ENCODE results near the gene MYH8. TPM values are rescaled to one million over a fixed set of nuclear protein-coding genes. Genes with fewer than 3 reads are reported as not detected.

Gene MYH8
- total and polyA plus RNA-seq, 2 of the 4 experiments (the other 2 are of a cell fraction) = not detected

- no peaks in the 10 kb centered on the region for H3K9me3 ChIP-seq (ENCODE audit: control insufficient read depth, insufficient read depth, low read length)
- no peaks in the 10 kb centered on the region for H3K79me1 ChIP-seq (ENCODE audit: low read depth in 1 of 2, low read length in 2 of 2)
- no peak overlapping the region for H4K5ac ChIP-seq (ENCODE audit: low read depth, low read length)
- in situ Hi-C loops (cut with MboI; ENCODE audit: low sequenced_read_pairs) = no loop called here
- no peak overlapping the region for H3K18ac ChIP-seq (ENCODE audit: low read depth, low read length)
- no peak for TF ChIP-seq CEBPB (IDR thresholded peaks at IDR 0.05; ENCODE audit: low read depth, low read length)
- TF ChIP-seq USF2 (IDR thresholded peaks at IDR 0.05; ENCODE audit: low read depth, low read length) = no peak
- TF ChIP-seq CHD1 (IDR thresholded peaks at IDR 0.05; ENCODE audit: low read depth, low read length) = no peak
- TF ChIP-seq SMC3 (IDR thresholded peaks at IDR 0.05; ENCODE audit: low read depth, low read length) = no peak
- ATAC-seq (ENCODE audit: low read depth) (no peak), DNase-seq (no peak)
- dilution Hi-C loops (cut with HindIII; ENCODE audit: low sequenced_read_pairs, unreplicated experiment) = no loop called here
- no peak overlapping the region for H2BK5ac ChIP-seq (ENCODE audit: low read depth, low read length, poor library complexity, severe bottlenecking)
- no peak overlapping the region for H2AK5ac ChIP-seq (ENCODE audit: low read depth, low read length)
- H4K91ac ChIP-seq (ENCODE audit: insufficient read depth, low read depth, low read length) = no peak overlapping the region
- no peak overlapping the region for H3K56ac ChIP-seq (ENCODE audit: extremely low read depth, insufficient read depth, low read length)
- 40% methylated on average over 2 of the region's 7 CpGs; no CpG with 5 or more reads in 1 of the 2 experiments for WGBS, 2 experiments (ENCODE audit: extremely low coverage in 2 of 2, insufficient read length in 1 of 2)
- H3K27me3 ChIP-seq (ENCODE audit: control insufficient read depth, insufficient read depth, low read length) = no peaks in the 10 kb centered on the region
- no peak overlapping the region for H2AK9ac ChIP-seq (replicated peaks; ENCODE audit: low read depth, low read length, poor library complexity)
- POLR2A ChIA-PET (ENCODE audit: unreplicated experiment) = no interaction called here
- no peak overlapping the region for H3K4me2 ChIP-seq (ENCODE audit: low read depth, low read length)
- H2BK15ac ChIP-seq (ENCODE audit: low read depth, low read length) = no peak overlapping the region
- H3K4ac ChIP-seq (ENCODE audit: low read depth, low read length) = no peak overlapping the region
- H3K4me3 ChIP-seq (ENCODE audit: insufficient read depth, low read depth, low read length) = no peak overlapping the region
- H3K4me1 ChIP-seq (ENCODE audit: control insufficient read depth, insufficient read depth, low read length) = no peaks in the 10 kb centered on the region
- no peak overlapping the region for H2BK20ac ChIP-seq (ENCODE audit: low read depth, low read length)
- H3K9me1 ChIP-seq (ENCODE audit: insufficient read depth, low read length) = no peaks in the 10 kb centered on the region
- H2AFZ ChIP-seq (replicated peaks; ENCODE audit: low read length, poor library complexity) = no peak overlapping the region
- H3K14ac ChIP-seq (replicated peaks; ENCODE audit: low read depth, low read length) = no peak overlapping the region
- no peaks in the 10 kb centered on the region for H4K20me1 ChIP-seq (ENCODE audit: insufficient read depth, low read length)
- no peak overlapping the region for H3K23ac ChIP-seq (ENCODE audit: low read depth, low read length)
- BruUV-seq (replicated peaks) = no TSS peak
- intact Hi-C loops (cut with micrococcal nuclease) = no loop called here
- no peak overlapping the region for H3K9ac ChIP-seq (ENCODE audit: low read depth, low read length)
- H2BK120ac ChIP-seq (ENCODE audit: low read depth, low read length) = no peak overlapping the region
- no peaks in the 10 kb centered on the region for H3K36me3 ChIP-seq (ENCODE audit: control insufficient read depth, insufficient read depth, low read length)
- no peak overlapping the region for H3K27ac ChIP-seq (ENCODE audit: insufficient read depth, low read length)
- H4K8ac ChIP-seq (ENCODE audit: low read depth in 2 of 2, low read length in 2 of 2) = no peak overlapping the region
- CTCF ChIA-PET = interaction anchor here (0.9 kb wide), 1 partner anchor 21 kb away, joined by 3 read pairs; no protein-coding TSS in a partner anchor
Observed at GRCh38 chr17:10447026-10447931, 25.5 kb upstream of the MYH8 start.
